Motor neuron (in vitro differentiated cells): ENCODE results near the gene MTCH1. TPM values are rescaled to one million over a fixed set of nuclear protein-coding genes. Genes with fewer than 3 reads are reported as not detected.

Experiments used
- ATAC-seq, 8 experiments: fragments of 200-7000 bp; cut with Tn5 transposase; replicated peaks in 6 of 8; 2 replicates each; pipeline ENCODE4 v1.8.0; 2021; ENCODE audit warnings: mild to moderate bottlenecking in 8 of 8, moderate library complexity in 8 of 8
- H3K27ac ChIP-seq, 2 donors: fragments of 250-450 bp; sonication (Bioruptor Pico); 2 replicates each; pipeline ENCODE4 v1.9.0; 2021; ENCODE audit warnings: antibody characterized with exemption in 2 of 2, mild to moderate bottlenecking in 2 of 2, moderate library complexity in 1 of 2
- H3K4me1 ChIP-seq, 2 donors: fragments of 250-450 bp; sonication (Bioruptor Pico); replicated peaks in 1 of 2; 2 replicates each; pipeline ENCODE4 v1.6.1; 2021; ENCODE audit warnings: antibody characterized with exemption in 2 of 2, mild to moderate bottlenecking in 2 of 2, moderate library complexity in 1 of 2
- H3K4me3 ChIP-seq, 5 donors: fragments of 250-450 bp; sonication (Bioruptor Pico); 2 replicates each; pipeline ENCODE4 v1.9.0; 2021; ENCODE audit warnings: antibody characterized with exemption in 5 of 5, mild to moderate bottlenecking in 5 of 5, moderate library complexity in 4 of 5
- WGBS, 10 experiments: fragments of 450-650 bp; shearing (Covaris generic); methylation state at CpG; one replicate each; pipeline ENCODE4 v1.0.0; 2022; 5-methylcytosine and 5-hydroxymethylcytosine counted together
- in situ Hi-C, 9 experiments: fragments of 400-800 bp; cut with MboI; loops; one replicate each; pipeline ENCODE4 v1.15.0; 2021; ENCODE audit warnings: low sequenced_read_pairs in 9 of 9, low pct_unique_long_range_greater_than_20kb in 2 of 9; ENCODE audit not compliant: unreplicated experiment in 9 of 9
- total RNA-seq, 8 experiments: library from RNA; unstranded; fragments of 300-600 nt; gene quantifications; 2 replicates each; pipeline versions ENCODE4 v1.2.3 to v1.2.4, GENCODE V29; 2022

MTCH1 gene
- total RNA-seq, 8 experiments from 2014 or later, result 84.8 to 271 (median 119) TPM

- Histone ChIP-seq H3K4me3 (no peak overlapping the region), H3K27ac (no peak overlapping the region), H3K4me1 (peaks cover 10 to 12% of the 10 kb centered on the region in 2 donors)
- ATAC-seq, result no peak
- 60 to 100% (median 83%) methylated on average over 1 to 9 of the region's 21 CpGs; no CpG with 5 or more reads in 5 of the 10 experiments for WGBS, 10 experiments
- in situ Hi-C loops, result loop anchor here in 4 of 9 experiments (25.0 kb wide), 2 partner anchors 127 to 252 kb away; partner anchors contain the start of gene C6orf89 (in 3 of the 4)
Measured at GRCh38 chr6:37013516-37014491, 27.8 kb upstream of the MTCH1 start.

GRCh38 chr6:37011656-37012378 lies 25.8 kb upstream of the MTCH1 start:
- Histone ChIP-seq H3K27ac (no peak overlapping the region), H3K4me1 (no peaks in the 10 kb centered on the region), H3K4me3 (no peak overlapping the region)
- 0 to 93% (median 44%) methylated on average over 1 to 3 of the region's 11 CpGs; no CpG with 5 or more reads in 1 of the 10 experiments for WGBS, 10 experiments
- ATAC-seq, result peak in 2 of 8 experiments; percentile 12 to 63
- in situ Hi-C loops, result loop anchor here in 4 of 9 experiments (25.0 kb wide), 2 partner anchors 125 to 250 kb away; partner anchors contain the start of gene C6orf89 (in 3 of the 4)

- Histone ChIP-seq H3K4me3 (no peak overlapping the region), H3K4me1 (no peaks in the 10 kb centered on the region), H3K27ac (no peak overlapping the region)
- ATAC-seq, result no peak
- WGBS, 10 experiments, result 33 to 100% (median 80%) methylated on average over 1 to 2 of the region's 10 CpGs; no CpG with 5 or more reads in 3 of the 10 experiments
- in situ Hi-C loops, result loop anchor here in 4 of 9 experiments (25.0 kb wide), 2 partner anchors 123 to 248 kb away; partner anchors contain the start of gene C6orf89 (in 3 of the 4)
Measured at GRCh38 chr6:37010402-37010892, 24.5 kb upstream of the MTCH1 start.

- WGBS, 10 experiments, result 40 to 97% (median 80%) methylated on average over 1 to 5 of the region's 15 CpGs; no CpG with 5 or more reads in 4 of the 10 experiments
- Histone ChIP-seq H3K4me1 (no peaks in the 10 kb centered on the region), H3K4me3 (no peak overlapping the region), H3K27ac (no peak overlapping the region)
- in situ Hi-C loops, result loop anchor here in 4 of 9 experiments (25.0 kb wide), 2 partner anchors 121 to 246 kb away; partner anchors contain the start of gene C6orf89 (in 3 of the 4)
- ATAC-seq, result no peak
Measured at GRCh38 chr6:37008484-37009465, 22.8 kb upstream of the MTCH1 start.

GRCh38 chr6:37007340-37008043 lies 21.5 kb upstream of the MTCH1 start:
- in situ Hi-C loops, result loop anchor here in 4 of 9 experiments (25.0 kb wide), 2 partner anchors 120 to 245 kb away; partner anchors contain the start of gene C6orf89 (in 3 of the 4)
- Histone ChIP-seq H3K4me3 (no peak overlapping the region), H3K27ac (no peak overlapping the region), H3K4me1 (no peaks in the 10 kb centered on the region)
- 40 to 100% (median 73%) methylated on average over 1 to 4 of the region's 12 CpGs; no CpG with 5 or more reads in 3 of the 10 experiments for WGBS, 10 experiments
- ATAC-seq, result no peak

GRCh38 chr6:37006793-37007339 lies 20.9 kb upstream of the MTCH1 start:
- Histone ChIP-seq H3K27ac (no peak overlapping the region), H3K4me1 (no peaks in the 10 kb centered on the region), H3K4me3 (no peak overlapping the region)
- WGBS, 10 experiments, result 67 to 100% (median 81%) methylated on average over 1 to 4 of the region's 5 CpGs; no CpG with 5 or more reads in 5 of the 10 experiments
- peak in 1 of 8 experiments; percentile 40 for ATAC-seq
- in situ Hi-C loops, result loop anchor here in 4 of 9 experiments (25.0 kb wide), 2 partner anchors 120 to 245 kb away; partner anchors contain the start of gene C6orf89 (in 3 of the 4)

- WGBS, 10 experiments, result 60 to 100% (median 86%) methylated on average over 1 to 8 of the region's 13 CpGs; no CpG with 5 or more reads in 3 of the 10 experiments
- H3K27ac ChIP-seq, result no peak overlapping the region
- ATAC-seq, result no peak
- in situ Hi-C loops, result loop anchor here in 4 of 9 experiments (25.0 kb wide), 2 partner anchors 119 to 244 kb away; partner anchors contain the start of gene C6orf89 (in 3 of the 4)
- no peaks in the 10 kb centered on the region for H3K4me1 ChIP-seq
- no peak overlapping the region for H3K4me3 ChIP-seq
Measured at GRCh38 chr6:37005827-37006567, 20.0 kb upstream of the MTCH1 start.

GRCh38 chr6:37005061-37005810 lies 19.2 kb upstream of the MTCH1 start, which contains the start of gene FGD2:
Gene FGD2 (plus strand): TSS chr6:37005655. CDS start chr6:37005818, 163 bp downstream.
- H3K4me3 ChIP-seq, result no peak within 1 kb of the TSS
- 79 to 92% (median 90%) methylated on average over 4 to 7 of the region's 14 CpGs; no CpG with 5 or more reads in 5 of the 10 experiments for WGBS, 10 experiments
- in situ Hi-C loops, result loop anchor here in 4 of 9 experiments (25.0 kb wide), 2 partner anchors 118 to 243 kb away; partner anchors contain the start of gene C6orf89 (in 3 of the 4)
- H3K4me1 ChIP-seq, result no peaks in the 10 kb centered on the region
- no peak for ATAC-seq
- H3K27ac ChIP-seq, result no peak within 1 kb of the TSS

GRCh38 chr6:37004044-37004980 lies 18.3 kb upstream of the MTCH1 start:
- WGBS, 10 experiments, result 20 to 100% (median 70%) methylated on average over 1 to 9 of the region's 11 CpGs; no CpG with 5 or more reads in 1 of the 10 experiments
- no peak overlapping the region for H3K27ac ChIP-seq
- no peak for ATAC-seq
- H3K4me1 ChIP-seq, result peaks cover 3 to 4% of the 10 kb centered on the region in 2 donors
- in situ Hi-C loops, result loop anchor here in 4 of 9 experiments (25.0 kb wide), 2 partner anchors 117 to 242 kb away; partner anchors contain the start of gene C6orf89 (in 3 of the 4)
- no peak overlapping the region for H3K4me3 ChIP-seq
